IMR-90 (cell line): ENCODE data around the gene HTRA2. TPM values are rescaled to one million over a fixed set of nuclear protein-coding genes. Genes with fewer than 3 reads are reported as not detected.
A peak's percentile ranks its signal among the peaks of the same experiment; 100 is the strongest.

ENCODE experiments used
- ATAC-seq: fragments of 200-7000 bp; cut with Tn5 transposase; 2 replicates; pipeline ENCODE4 v1.9.1; 2020; ENCODE audit warnings: low read depth, mild to moderate bottlenecking, moderate library complexity
- BruUV-seq: library from RNA; stranded (reverse); fragments of 400-500 nt; replicated peaks from 2 replicates; lab custom pipeline; 2021; lab: Mats Ljungman, UMichigan
- CTCF ChIA-PET: fragments of 300-600 bp; formaldehyde crosslinking; extraction: SDS; loops from one replicate; lab custom pipeline; 2021; ENCODE audit warnings: antibody characterized with exemption; lab: Yijun Ruan, JAX
- POLR2A ChIA-PET: fragments of 300-600 bp; sonication (Branson Sonifier 250); formaldehyde crosslinking; loops from one replicate; lab custom pipeline; 2022; ENCODE audit warnings: antibody characterized with exemption; ENCODE audit not compliant: unreplicated experiment; lab: Charles Lee
- DNase-seq: peaks from one replicate; pipeline ENCODE4 v3.0.0; 2013
- H2AFZ ChIP-seq: replicated peaks from 2 replicates; pipeline ENCODE3; 2013; ENCODE audit warnings: low read length, mild to moderate bottlenecking; ENCODE audit not compliant: poor library complexity
- H2AK5ac ChIP-seq: 2 replicates; pipeline ENCODE4 v1.6.1; 2013; ENCODE audit warnings: low read depth, low read length, inconsistent platforms
- H2AK9ac ChIP-seq: replicated peaks from 2 replicates; pipeline ENCODE3; 2013; ENCODE audit warnings: mild to moderate bottlenecking, low read depth, low read length, moderate library complexity; ENCODE audit not compliant: poor library complexity
- H2BK120ac ChIP-seq: 2 replicates; pipeline ENCODE4 v1.6.1; 2013; ENCODE audit warnings: low read depth, low read length, inconsistent platforms
- H2BK15ac ChIP-seq: 3 replicates; pipeline ENCODE4 v1.6.1; 2013; ENCODE audit warnings: low read depth, low read length, inconsistent platforms
- H2BK20ac ChIP-seq: 2 replicates; pipeline ENCODE4 v1.6.1; 2013; ENCODE audit warnings: low read depth, mild to moderate bottlenecking, inconsistent platforms, low read length, moderate library complexity
- H2BK5ac ChIP-seq: 2 replicates; pipeline ENCODE4 v1.6.1; 2013; ENCODE audit warnings: mild to moderate bottlenecking, low read depth, low read length, inconsistent platforms; ENCODE audit not compliant: poor library complexity, severe bottlenecking
- H3K14ac ChIP-seq: replicated peaks from 2 replicates; pipeline ENCODE4 v1.6.1; 2013; ENCODE audit warnings: low read depth, low read length, inconsistent platforms
- H3K18ac ChIP-seq: 2 replicates; pipeline ENCODE4 v1.6.1; 2013; ENCODE audit warnings: low read depth, low read length, control low read depth
- H3K23ac ChIP-seq: 2 replicates; pipeline ENCODE4 v1.6.1; 2013; ENCODE audit warnings: low read depth, low read length, inconsistent platforms
- H3K27ac ChIP-seq: 2 replicates; pipeline ENCODE4 v1.5.1; 2013; ENCODE audit warnings: mild to moderate bottlenecking, control low read depth, low read length; ENCODE audit not compliant: insufficient read depth
- H3K27me3 ChIP-seq: 2 replicates; pipeline ENCODE4 v1.6.1; 2013; ENCODE audit warnings: low read length; ENCODE audit not compliant: control insufficient read depth, insufficient read depth
- H3K36me3 ChIP-seq: 2 replicates; pipeline ENCODE4 v1.6.1; 2013; ENCODE audit warnings: low read length, mixed read lengths; ENCODE audit not compliant: control insufficient read depth, insufficient read depth
- H3K4ac ChIP-seq: 2 replicates; pipeline ENCODE4 v1.6.1; 2013; ENCODE audit warnings: low read depth, low read length, inconsistent platforms
- H3K4me1 ChIP-seq: 2 replicates; pipeline ENCODE4 v1.6.1; 2013; ENCODE audit warnings: low read length, mixed read lengths; ENCODE audit not compliant: control insufficient read depth, insufficient read depth
- H3K4me2 ChIP-seq: 2 replicates; pipeline ENCODE4 v1.6.1; 2013; ENCODE audit warnings: low read depth, mild to moderate bottlenecking, control low read depth, low read length, moderate library complexity
- H3K4me3 ChIP-seq: 2 replicates; pipeline ENCODE4 v1.5.1; 2013; ENCODE audit warnings: low read depth, mild to moderate bottlenecking, control low read depth, low read length, moderate library complexity; ENCODE audit not compliant: insufficient read depth
- H3K56ac ChIP-seq: 2 replicates; pipeline ENCODE4 v1.6.1; 2013; ENCODE audit warnings: low read length, inconsistent platforms; ENCODE audit not compliant: insufficient read depth; ENCODE audit errors: extremely low read depth
- H3K79me1 ChIP-seq, 2 experiments: 2 replicates each; pipeline ENCODE4 v1.6.1; 2013; ENCODE audit warnings: low read length in 2 of 2, inconsistent platforms in 1 of 2, low read depth in 1 of 2
- H3K9ac ChIP-seq: 2 replicates; pipeline ENCODE4 v1.6.1; 2013; ENCODE audit warnings: low read depth, low read length, control low read depth
- H3K9me1 ChIP-seq: 2 replicates; pipeline ENCODE4 v1.6.1; 2013; ENCODE audit warnings: low read length, inconsistent platforms; ENCODE audit not compliant: insufficient read depth
- H3K9me3 ChIP-seq: 2 replicates; pipeline ENCODE4 v1.6.1; 2013; ENCODE audit warnings: low read length; ENCODE audit not compliant: control insufficient read depth, insufficient read depth
- H4K20me1 ChIP-seq: 2 replicates; pipeline ENCODE4 v1.6.1; 2013; ENCODE audit warnings: low read length, inconsistent platforms; ENCODE audit not compliant: insufficient read depth
- H4K5ac ChIP-seq: 2 replicates; pipeline ENCODE4 v1.6.1; 2013; ENCODE audit warnings: mild to moderate bottlenecking, low read depth, low read length, control low read depth
- H4K8ac ChIP-seq, 2 experiments: 2 replicates each; pipeline ENCODE4 v1.6.1; 2013; ENCODE audit warnings: low read depth in 2 of 2, low read length in 2 of 2, control low read depth in 1 of 2, inconsistent platforms in 1 of 2
- H4K91ac ChIP-seq: 2 replicates; pipeline ENCODE4 v1.6.1; 2013; ENCODE audit warnings: low read depth, low read length, inconsistent platforms; ENCODE audit not compliant: insufficient read depth
- MXI1 ChIP-seq: IDR thresholded peaks from 2 replicates; pipeline ENCODE4 v1.6.1; 2012; ENCODE audit warnings: low read depth, mild to moderate bottlenecking, low read length, moderate library complexity, borderline replicate concordance
- RFX5 ChIP-seq: IDR thresholded peaks from 2 replicates; pipeline ENCODE4 v1.8.0; 2012; ENCODE audit warnings: low read depth, mild to moderate bottlenecking, low read length, moderate library complexity
- WGBS, 2 experiments: methylation state at CpG; one replicate each; pipeline versions ENCODE4 v1.1.5 to v1.1.7; 2013; ENCODE audit warnings: missing lambda C conversion rate in 2 of 2; ENCODE audit not compliant: insufficient read length in 1 of 2; ENCODE audit errors: extremely low coverage in 2 of 2; 5-methylcytosine and 5-hydroxymethylcytosine counted together
- dilution Hi-C: fragments of 300-500 bp; cut with HindIII; formaldehyde crosslinking; loops from one replicate; pipeline ENCODE4 v1.14.3; 2018; ENCODE audit warnings: low sequenced_read_pairs; ENCODE audit not compliant: unreplicated experiment
- in situ Hi-C: fragments of 300-500 bp; cut with MboI; formaldehyde crosslinking; loops from 3 replicates; pipeline ENCODE4 v1.14.3; 2019; ENCODE audit warnings: low sequenced_read_pairs, inconsistent platforms, mixed read lengths
- intact Hi-C: fragments of 100-400 bp; cut with micrococcal nuclease; formaldehyde crosslinking; loops from 2 replicates; pipeline ENCODE4 v1.10.0; 2022
- polyA plus RNA-seq, 3 experiments: library from polyadenylated mRNA; depleted of rRNA; stranded (reverse); fragments of >200 nt; gene quantifications; 2 replicates each; pipeline ENCODE4 v1.2.3, GENCODE V29; 2012; ENCODE audit warnings: low replicate concordance in 1 of 3
- total RNA-seq: library from RNA; depleted of rRNA; stranded (reverse); fragments of >200 nt; gene quantifications from 2 replicates; pipeline ENCODE4 v1.2.3, GENCODE V29; 2012

The HTRA2 gene
- total and polyA plus RNA-seq, 2 of the 4 experiments (the other 2 are of a cell fraction), result 23.6 to 28.1 TPM

DNA sequence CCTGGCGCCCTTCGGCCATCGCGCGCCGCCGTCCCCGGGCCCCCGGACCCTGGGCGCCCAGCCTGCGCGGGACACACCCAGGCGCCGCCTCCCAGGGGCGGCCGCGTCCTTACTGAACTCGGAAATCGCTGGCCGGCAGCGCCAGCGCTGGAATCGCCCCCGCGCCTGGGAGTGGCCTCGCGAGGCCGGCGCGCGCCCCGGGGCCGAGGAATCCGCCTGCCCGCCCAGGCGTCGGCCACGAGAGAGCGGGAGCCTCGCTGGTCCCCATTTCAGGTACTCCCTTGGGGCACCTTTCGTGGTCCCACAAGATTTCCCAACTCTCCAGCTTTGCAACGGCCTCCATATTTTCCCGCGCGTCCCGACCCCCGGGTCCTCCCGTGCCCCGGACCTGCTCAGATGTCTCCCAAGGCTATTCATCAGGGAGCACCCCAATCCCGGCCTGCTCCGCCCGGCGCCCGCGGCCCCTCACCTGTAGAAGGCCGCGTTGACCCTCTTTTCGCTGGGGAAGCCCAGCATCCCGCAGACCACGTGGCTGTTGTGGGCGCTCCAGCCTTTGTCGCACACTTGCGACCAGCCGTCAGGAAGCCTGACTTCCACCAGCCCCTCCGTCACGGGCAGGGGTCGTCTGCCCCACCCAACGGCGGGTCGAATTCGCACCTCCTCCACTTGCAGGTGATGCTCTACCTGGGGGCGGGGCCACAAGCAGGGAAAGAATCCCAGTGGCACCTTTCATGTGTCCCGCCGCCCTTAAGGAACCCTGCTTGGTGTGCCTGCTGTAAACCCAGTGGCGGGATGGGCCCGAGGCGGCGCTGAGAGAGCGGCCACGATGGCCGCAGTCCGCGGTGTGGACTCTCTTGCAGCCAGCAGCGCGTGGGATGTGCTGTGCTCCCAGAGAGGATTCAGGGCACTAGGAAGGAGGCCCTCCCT lies 19.4 kb downstream of the HTRA2 start:
- H3K56ac ChIP-seq, result peak overlapping the region; percentile 21; the same call in 1 of the 2 replicates
- no peak overlapping the region for H2BK20ac ChIP-seq
- H2BK5ac ChIP-seq, result peak overlapping the region; percentile 40
- peak overlapping the region; percentile 81 for H3K4ac ChIP-seq
- TF ChIP-seq MXI1 (0 out of 2 replicates have a peak, but pooled peaks have one; percentile 4), RFX5 (no peak)
- H2BK120ac ChIP-seq, result peak overlapping the region; percentile 49
- WGBS, 2 experiments, result 14% methylated on average over 62 of the region's 85 CpGs; no CpG with 5 or more reads in 1 of the 2 experiments
- no peaks in the 10 kb centered on the region for H3K27me3 ChIP-seq
- peak overlapping the region; percentile 50; the same call in 1 of the 2 replicates for H3K27ac ChIP-seq
- H3K79me1 ChIP-seq, result peaks cover 14 to 48% of the 10 kb centered on the region in 2 experiments
- H3K36me3 ChIP-seq, result peaks cover 13% of the 10 kb centered on the region
- H2AK5ac ChIP-seq, result peak overlapping the region; percentile 90
- H3K4me1 ChIP-seq, result peaks cover 20% of the 10 kb centered on the region
- dilution Hi-C loops (no loop called here), in situ Hi-C loops (no loop called here), intact Hi-C loops (no loop called here)
- peak overlapping the region; percentile 53 to 84 for H4K8ac ChIP-seq
- H2BK15ac ChIP-seq, result no peak overlapping the region
- H2AFZ ChIP-seq, result peak overlapping the region; percentile 94
- H4K91ac ChIP-seq, result peak overlapping the region; percentile 79; the same call in 1 of the 2 replicates
- H3K9me3 ChIP-seq, result no peaks in the 10 kb centered on the region
- peak overlapping the region; percentile 61; the same call in 1 of the 2 replicates for H4K5ac ChIP-seq
- peak overlapping the region; percentile 73 for H3K14ac ChIP-seq
- BruUV-seq, result no TSS peak
- H3K9me1 ChIP-seq, result peaks cover 13% of the 10 kb centered on the region; the same call in 1 of the 2 replicates
- POLR2A ChIA-PET, result no interaction called here
- peak overlapping the region; percentile 92 for H3K4me2 ChIP-seq
- peak; percentile 46 for DNase-seq
- H3K4me3 ChIP-seq, result peak overlapping the region; percentile 52
- H3K9ac ChIP-seq, result peak overlapping the region; percentile 71
- ATAC-seq, result peak; percentile 80
- H4K20me1 ChIP-seq, result no peaks in the 10 kb centered on the region; the same call in 1 of the 2 replicates
- CTCF ChIA-PET, result interaction anchor here (1.5 kb wide), 1 partner anchor 66 kb away, joined by 3 read pairs; the partner anchor contains the start of genes CCDC142 and TTC31
- H2AK9ac ChIP-seq, result peak overlapping the region; percentile 93
- H3K23ac ChIP-seq, result peak overlapping the region; percentile 41; the same call in 1 of the 2 replicates
- no peak overlapping the region for H3K18ac ChIP-seq
